Endothelial cell of umbilical vein (primary cell): Measurements from ENCODE around the gene DSG4. TPM values are rescaled to one million over a fixed set of nuclear protein-coding genes. Genes with fewer than 3 reads are reported as not detected.

ENCODE experiments used
- BruUV-seq: library from RNA; stranded (reverse); fragments of 400-500 nt; replicated peaks from 2 replicates; lab custom pipeline; 2021; lab: Mats Ljungman, UMichigan
- CTCF ChIA-PET: fragments of 300-600, 350-600 bp; sonication (Branson Sonifier 250); formaldehyde crosslinking; loops from one replicate; lab custom pipeline; 2021; ENCODE audit warnings: antibody characterized with exemption, inconsistent platforms; lab: Charles Lee
- POLR2A ChIA-PET: fragments of 300-600, 350-600 bp; sonication (Branson Sonifier 250); formaldehyde crosslinking; loops from one replicate; lab custom pipeline; 2021; ENCODE audit warnings: antibody characterized with exemption, inconsistent platforms; lab: Charles Lee
- DNase-seq: peaks from one replicate; pipeline ENCODE4 v3.0.0-alpha.2; 2011; ENCODE audit warnings: low read depth, low spot score
- FAIRE-seq: peaks from 2 replicates; lab custom pipeline; 2011; peaks lifted over from hg19 to GRCh38; lab: Jason Lieb, UNC
- H2AFZ ChIP-seq: 2 replicates; pipeline ENCODE4 v1.6.0; 2012; ENCODE audit warnings: low read depth, low read length, control low read depth, inconsistent platforms
- H3K27ac ChIP-seq: 2 replicates; pipeline ENCODE4 v1.5.1; 2011; ENCODE audit warnings: low read depth, mild to moderate bottlenecking, control low read depth, low read length, moderate library complexity; ENCODE audit not compliant: insufficient read depth
- H3K27me3 ChIP-seq, 2 experiments: 2 replicates each; pipeline versions ENCODE4 v1.6.0 to v1.6.1; 2011; ENCODE audit warnings: low read length in 2 of 2, mixed read lengths in 1 of 2; ENCODE audit not compliant: control insufficient read depth in 2 of 2, insufficient read depth in 2 of 2
- H3K36me3 ChIP-seq, 2 experiments: 2 replicates in 1 of 2; 3 replicates in 1 of 2; pipeline ENCODE4 v1.5.1; 2011; ENCODE audit warnings: low read length in 2 of 2, mild to moderate bottlenecking in 1 of 2, moderate library complexity in 1 of 2; ENCODE audit not compliant: control insufficient read depth in 2 of 2, insufficient read depth in 2 of 2; ENCODE audit errors: extremely low read depth in 1 of 2
- H3K4me1 ChIP-seq: 3 replicates; pipeline ENCODE4 v1.5.1; 2011; ENCODE audit warnings: mild to moderate bottlenecking, low read length; ENCODE audit not compliant: control insufficient read depth, insufficient read depth; ENCODE audit errors: extremely low read depth
- H3K4me2 ChIP-seq: 2 replicates; pipeline ENCODE4 v1.6.1; 2011; ENCODE audit warnings: low read length, control low read depth, mixed read lengths; ENCODE audit not compliant: insufficient read depth
- H3K4me3 ChIP-seq, 3 experiments: fragments of 200-600 bp in 1 of 3; sonication (generic), shearing (Covaris generic) in 1 of 3; replicated peaks in 1 of 3; 2 replicates each; pipeline ENCODE4 v1.5.1; 2011 to 2016; ENCODE audit warnings: control low read depth in 3 of 3, low read length in 3 of 3, mild to moderate bottlenecking in 2 of 3, inconsistent platforms in 1 of 3, low read depth in 1 of 3, moderate library complexity in 1 of 3; ENCODE audit not compliant: insufficient read depth in 1 of 3
- H3K79me2 ChIP-seq: 2 replicates; pipeline ENCODE4 v1.6.0; 2012; ENCODE audit warnings: low read length, inconsistent platforms; ENCODE audit not compliant: control insufficient read depth, insufficient read depth
- H3K9ac ChIP-seq: replicated peaks from 2 replicates; pipeline ENCODE3; 2011; ENCODE audit warnings: low read length, control low read depth; ENCODE audit not compliant: insufficient read depth; ENCODE audit errors: extremely low read depth
- H3K9me1 ChIP-seq: replicated peaks from 3 replicates; pipeline ENCODE4 v1.6.0; 2011; ENCODE audit warnings: mild to moderate bottlenecking, low read length; ENCODE audit not compliant: control insufficient read depth, insufficient read depth; ENCODE audit errors: extremely low read depth
- H3K9me3 ChIP-seq: replicated peaks from 2 replicates; pipeline ENCODE4 v1.5.1; 2012; ENCODE audit warnings: low read length, inconsistent platforms; ENCODE audit not compliant: control insufficient read depth, insufficient read depth
- H4K20me1 ChIP-seq: replicated peaks from 2 replicates; pipeline ENCODE3; 2011; ENCODE audit warnings: mild to moderate bottlenecking, low read length; ENCODE audit not compliant: control insufficient read depth, insufficient read depth; ENCODE audit errors: extremely low read depth
- EZH2 ChIP-seq: IDR thresholded peaks from 2 replicates; pipeline ENCODE4 v1.6.1; 2012; ENCODE audit warnings: borderline replicate concordance, low read depth, mild to moderate bottlenecking, moderate library complexity, low read length, inconsistent platforms; ENCODE audit not compliant: severe bottlenecking
- FOS ChIP-seq: IDR thresholded peaks from 2 replicates; pipeline ENCODE4 v1.6.1; 2011; ENCODE audit warnings: mild to moderate bottlenecking, low read length, moderate library complexity, borderline replicate concordance; ENCODE audit not compliant: insufficient read depth
- GATA2 ChIP-seq: IDR thresholded peaks from 2 replicates; pipeline ENCODE4 v1.7.0; 2011; ENCODE audit warnings: low read depth, mild to moderate bottlenecking, moderate library complexity, mixed read lengths, low read length; ENCODE audit not compliant: insufficient read length, insufficient read depth
- POLR2A ChIP-seq: IDR thresholded peaks from 2 replicates; pipeline ENCODE4 v1.6.1; 2012; ENCODE audit warnings: low read depth, mild to moderate bottlenecking, control low read depth, low read length
- POLR2AphosphoS5 ChIP-seq: IDR thresholded peaks from 2 replicates; pipeline ENCODE4 v1.6.1; 2012; ENCODE audit warnings: low read depth, mild to moderate bottlenecking, control low read depth, low read length, moderate library complexity; ENCODE audit not compliant: insufficient read depth
- dilution Hi-C: fragments of 300-500 bp; cut with MboI; formaldehyde crosslinking; loops from one replicate; pipeline ENCODE4 v1.15.0; 2019; ENCODE audit warnings: low sequenced_read_pairs; ENCODE audit not compliant: extremely low pct_ligation_motif_present
- intact Hi-C: fragments of 100-400 bp; cut with micrococcal nuclease; formaldehyde crosslinking; loops from one replicate; pipeline ENCODE4 v1.10.0; 2022
- polyA plus RNA-seq, 4 experiments: library from polyadenylated mRNA; depleted of rRNA in 3 of 4; stranded (reverse) in 3 of 4; unstranded in 1 of 4; fragments of >200 nt; gene quantifications; 2 replicates each; pipeline versions ENCODE4 v1.2.1 to v1.2.3, GENCODE V29; 2011 to 2012; ENCODE audit warnings: missing spikeins in 1 of 4
- total RNA-seq: library from RNA; stranded (reverse); gene quantifications from 2 replicates; pipeline ENCODE4 v1.2.3, GENCODE V29; 2021
- TF ChIP-seq, protein P1 (sequence below): IDR thresholded peaks from 2 replicates; pipeline ENCODE4 v1.6.1; 2011; ENCODE audit not compliant: insufficient read depth, insufficient read length
- TF ChIP-seq, protein P2 (sequence below), 2 donors: IDR thresholded peaks; 1 replicate in 1 of 2; 2 replicates in 1 of 2; pipeline ENCODE4 v1.5.1; 2011; ENCODE audit warnings: low read length in 2 of 2, mild to moderate bottlenecking in 2 of 2, moderate library complexity in 2 of 2, control low read depth in 1 of 2, inconsistent platforms in 1 of 2, low read depth in 1 of 2; ENCODE audit not compliant: insufficient read depth in 1 of 2; ENCODE audit errors: extremely low read depth in 1 of 2

Gene DSG4
- total and polyA plus RNA-seq, 2 donors (not counting 3 experiments of a cell fraction or from before 2014, with no cell fraction given) = not detected

DNA sequence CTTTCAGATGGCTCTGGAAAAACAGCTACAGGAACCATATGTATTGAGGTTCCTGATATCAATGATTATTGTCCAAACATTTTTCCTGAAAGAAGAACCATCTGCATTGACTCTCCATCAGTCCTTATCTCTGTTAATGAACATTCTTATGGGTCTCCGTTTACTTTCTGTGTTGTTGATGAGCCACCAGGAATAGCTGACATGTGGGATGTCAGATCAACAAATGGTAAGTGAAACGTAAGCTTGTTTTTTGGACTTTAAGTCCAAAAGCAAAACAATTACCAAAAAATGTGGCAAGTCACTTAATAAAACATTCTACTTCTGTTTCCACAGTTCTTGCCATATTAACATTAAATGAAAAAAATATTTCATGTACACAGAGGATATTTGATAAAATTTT, 26.8 kb downstream of the DSG4 start:
- H3K9me3 ChIP-seq = no peaks in the 10 kb centered on the region
- no peak for TF ChIP-seq GATA2
- no peak for TF ChIP-seq FOS
- TF ChIP-seq, protein P1, sequence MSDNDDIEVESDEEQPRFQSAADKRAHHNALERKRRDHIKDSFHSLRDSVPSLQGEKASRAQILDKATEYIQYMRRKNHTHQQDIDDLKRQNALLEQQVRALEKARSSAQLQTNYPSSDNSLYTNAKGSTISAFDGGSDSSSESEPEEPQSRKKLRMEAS = no peak
- TF ChIP-seq, protein P2, sequence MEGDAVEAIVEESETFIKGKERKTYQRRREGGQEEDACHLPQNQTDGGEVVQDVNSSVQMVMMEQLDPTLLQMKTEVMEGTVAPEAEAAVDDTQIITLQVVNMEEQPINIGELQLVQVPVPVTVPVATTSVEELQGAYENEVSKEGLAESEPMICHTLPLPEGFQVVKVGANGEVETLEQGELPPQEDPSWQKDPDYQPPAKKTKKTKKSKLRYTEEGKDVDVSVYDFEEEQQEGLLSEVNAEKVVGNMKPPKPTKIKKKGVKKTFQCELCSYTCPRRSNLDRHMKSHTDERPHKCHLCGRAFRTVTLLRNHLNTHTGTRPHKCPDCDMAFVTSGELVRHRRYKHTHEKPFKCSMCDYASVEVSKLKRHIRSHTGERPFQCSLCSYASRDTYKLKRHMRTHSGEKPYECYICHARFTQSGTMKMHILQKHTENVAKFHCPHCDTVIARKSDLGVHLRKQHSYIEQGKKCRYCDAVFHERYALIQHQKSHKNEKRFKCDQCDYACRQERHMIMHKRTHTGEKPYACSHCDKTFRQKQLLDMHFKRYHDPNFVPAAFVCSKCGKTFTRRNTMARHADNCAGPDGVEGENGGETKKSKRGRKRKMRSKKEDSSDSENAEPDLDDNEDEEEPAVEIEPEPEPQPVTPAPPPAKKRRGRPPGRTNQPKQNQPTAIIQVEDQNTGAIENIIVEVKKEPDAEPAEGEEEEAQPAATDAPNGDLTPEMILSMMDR (IDR thresholded peaks at IDR 0.05; ENCODE audit: extremely low read depth in 1 of 2, insufficient read depth in 1 of 2, low read depth in 1 of 2, low read length in 2 of 2) = no peak
- no peak for TF ChIP-seq POLR2AphosphoS5
- TF ChIP-seq EZH2 = no peak
- TF ChIP-seq POLR2A = no peak
- no peaks in the 10 kb centered on the region for H3K36me3 ChIP-seq
- no peaks in the 10 kb centered on the region for H3K9me1 ChIP-seq
- intact Hi-C loops (no loop called here), dilution Hi-C loops (no loop called here)
- H3K79me2 ChIP-seq = no peaks in the 10 kb centered on the region
- peaks cover 2% of the 10 kb centered on the region for H4K20me1 ChIP-seq
- POLR2A ChIA-PET = no interaction called here
- H3K9ac ChIP-seq = no peak overlapping the region
- CTCF ChIA-PET = no interaction called here
- H3K27ac ChIP-seq = no peak overlapping the region
- BruUV-seq = no TSS peak
- H2AFZ ChIP-seq = no peak overlapping the region
- no peak overlapping the region for H3K4me2 ChIP-seq
- DNase-seq (no peak), FAIRE-seq (no peak)
- no peaks in the 10 kb centered on the region for H3K27me3 ChIP-seq
- no peaks in the 10 kb centered on the region for H3K4me1 ChIP-seq
- H3K4me3 ChIP-seq = no peak overlapping the region
